ENCODE data around the gene ZBTB17.
"Not testable (repeated sequence)": the region's sequence is repeated elsewhere in the genome, so short reads cannot be mapped to it uniquely, and the experiment has no call there.

Gene ZBTB17

GRCh38 chr1:15935056-15935950, 40.6 kb downstream of the ZBTB17 start:
- no peak for DNase-seq (ENCODE audit: low spot score)

GRCh38 chr1:15934211-15935055, 41.5 kb downstream of the ZBTB17 start:
- DNase-seq (ENCODE audit: low spot score), result no peak

- no peak for DNase-seq (ENCODE audit: low spot score)
Observed at GRCh38 chr1:15933684-15934083, 42.2 kb downstream of the ZBTB17 start.

GRCh38 chr1:15932612-15933011, 43.3 kb downstream of the ZBTB17 start:
- DNase-seq (ENCODE audit: low spot score), result no peak

- no peak for DNase-seq (ENCODE audit: low spot score)
Observed at GRCh38 chr1:15931884-15932283, 44.0 kb downstream of the ZBTB17 start.

- no peak for DNase-seq (ENCODE audit: low spot score)
Observed at GRCh38 chr1:15931401-15931800, 44.5 kb downstream of the ZBTB17 start.

GRCh38 chr1:15928971-15929965, 46.6 kb downstream of the ZBTB17 start:
- no peak for DNase-seq (ENCODE audit: low spot score)

- not testable (repeated sequence) for DNase-seq (ENCODE audit: low spot score)
Observed at GRCh38 chr1:15926448-15926847, 49.5 kb downstream of the ZBTB17 start.

GRCh38 chr1:15923241-15923640, 52.7 kb downstream of the ZBTB17 start:
- DNase-seq (ENCODE audit: low spot score), result no peak

GRCh38 chr1:15918962-15919715, 56.8 kb downstream of the ZBTB17 start:
- DNase-seq (ENCODE audit: low spot score), result no peak

GRCh38 chr1:15916916-15917315, 59.0 kb downstream of the ZBTB17 start:
- no peak for DNase-seq (ENCODE audit: low spot score)

- no peak for DNase-seq (ENCODE audit: low spot score)
Observed at GRCh38 chr1:15916417-15916816, 59.5 kb downstream of the ZBTB17 start.

- DNase-seq (ENCODE audit: low spot score), result no peak
Observed at GRCh38 chr1:15915991-15916390, 59.9 kb downstream of the ZBTB17 start.

GRCh38 chr1:15913607-15914006, 62.3 kb downstream of the ZBTB17 start:
- DNase-seq (ENCODE audit: low spot score), result not testable (repeated sequence)

GRCh38 chr1:15911927-15912326, 64.0 kb downstream of the ZBTB17 start:
- no peak for DNase-seq (ENCODE audit: low spot score)

GRCh38 chr1:15911141-15911540, 64.8 kb downstream of the ZBTB17 start:
- DNase-seq (ENCODE audit: low spot score), result no peak

- no peak for DNase-seq (ENCODE audit: low spot score)
Observed at GRCh38 chr1:15908597-15908996, 67.3 kb downstream of the ZBTB17 start.

- DNase-seq (ENCODE audit: low spot score), result no peak
Observed at GRCh38 chr1:15902882-15903281, 73.0 kb downstream of the ZBTB17 start.

- DNase-seq (ENCODE audit: low spot score), result peak; percentile 11
Observed at GRCh38 chr1:15900662-15901279, 75.1 kb downstream of the ZBTB17 start.

GRCh38 chr1:15899266-15899665, 76.6 kb downstream of the ZBTB17 start:
- no peak for DNase-seq (ENCODE audit: low spot score)
